HUDEP-2 (cell line): ENCODE results near the gene ITM2A.

Source experiments
- DNase-seq, 76 experiments: peaks; one replicate each; lab custom pipeline; 2025; ENCODE audit not compliant: unreplicated experiment in 76 of 76; lab: John Stamatoyannopoulos, UW

Gene ITM2A

GRCh38 chrX:79366873-79367749, at the start of gene ITM2A:
Gene ITM2A (minus strand): TSS chrX:79367334. CDS start chrX:79367215, 119 bp downstream.
- peak in 59 of 76 experiments; percentile 0 to 77 (median 16) for DNase-seq

- no peak for DNase-seq
Observed at GRCh38 chrX:79415056-79415455, 47.9 kb upstream of the ITM2A start.

GRCh38 chrX:79413963-79414362, 46.8 kb upstream of the ITM2A start:
- DNase-seq, result no peak

DNA sequence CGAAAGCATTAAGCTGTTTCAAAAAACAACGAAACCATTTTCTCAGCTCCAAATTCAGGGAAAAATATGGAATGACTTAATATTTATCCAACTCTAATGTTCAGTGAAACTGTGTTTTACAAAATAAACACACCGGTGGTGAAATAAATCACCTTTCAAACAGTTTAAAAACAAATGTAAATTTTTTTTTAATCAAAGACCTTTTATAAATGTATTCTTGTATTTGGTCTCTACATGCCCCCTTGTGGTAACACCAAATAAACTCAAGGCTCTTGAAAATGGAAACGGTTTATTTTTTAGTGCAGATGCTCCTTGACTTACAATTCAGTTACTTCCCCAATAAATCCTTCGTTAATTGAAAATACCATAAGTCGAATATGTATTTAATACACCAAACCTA, 45.8 kb upstream of the ITM2A start:
- peak in 5 of 76 experiments; percentile 0 to 5 (median 1) for DNase-seq

DNA sequence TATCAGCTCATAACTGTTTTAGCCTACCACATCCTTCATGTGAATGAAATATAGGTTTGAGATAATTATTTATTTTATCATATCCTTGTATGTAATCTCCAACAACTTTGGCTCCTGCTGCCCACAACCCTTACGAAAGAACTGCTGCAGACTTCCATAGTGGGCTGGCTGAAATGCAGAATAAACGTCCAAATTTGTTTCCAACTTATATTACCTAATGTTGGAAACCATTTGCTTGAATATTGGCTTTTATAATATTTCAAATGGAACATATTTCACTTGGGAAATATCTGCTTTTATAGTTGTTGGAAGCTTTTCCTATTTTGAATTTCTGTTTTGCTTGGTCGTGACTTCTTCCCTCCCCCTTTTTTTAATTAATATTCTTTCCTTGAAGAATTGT, 45.0 kb upstream of the ITM2A start:
- DNase-seq, result no peak

DNA sequence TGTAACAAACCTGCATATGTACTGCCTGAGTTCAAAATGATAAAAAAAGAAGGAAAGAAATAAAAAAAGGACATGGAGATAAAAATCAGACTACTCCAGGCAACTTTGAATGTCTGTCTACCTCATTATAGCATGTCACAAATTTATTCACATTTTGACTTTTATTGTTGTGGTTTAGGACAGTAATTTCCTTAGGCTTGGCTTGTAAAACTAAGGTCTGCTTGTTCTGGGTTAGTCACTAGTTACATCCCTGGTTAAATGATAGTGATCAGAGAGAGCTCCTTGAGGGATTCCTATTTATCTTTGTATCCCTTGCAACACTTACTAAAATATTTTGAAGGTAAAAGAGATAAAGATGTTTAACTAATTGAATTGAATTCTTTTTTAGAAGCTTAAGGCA, 42.5 kb upstream of the ITM2A start:
- no peak for DNase-seq

GRCh38 chrX:79408623-79409322, 41.6 kb upstream of the ITM2A start:
- peak in 2 of 76 experiments; percentile 0 for DNase-seq

- peak in 1 of 76 experiments; percentile 0 for DNase-seq
Observed at GRCh38 chrX:79400623-79401022, 33.5 kb upstream of the ITM2A start.

GRCh38 chrX:79375340-79375739, 8.2 kb upstream of the ITM2A start:
- DNase-seq, result no peak

GRCh38 chrX:79371640-79372039, 4.5 kb upstream of the ITM2A start:
- DNase-seq, result no peak

DNA sequence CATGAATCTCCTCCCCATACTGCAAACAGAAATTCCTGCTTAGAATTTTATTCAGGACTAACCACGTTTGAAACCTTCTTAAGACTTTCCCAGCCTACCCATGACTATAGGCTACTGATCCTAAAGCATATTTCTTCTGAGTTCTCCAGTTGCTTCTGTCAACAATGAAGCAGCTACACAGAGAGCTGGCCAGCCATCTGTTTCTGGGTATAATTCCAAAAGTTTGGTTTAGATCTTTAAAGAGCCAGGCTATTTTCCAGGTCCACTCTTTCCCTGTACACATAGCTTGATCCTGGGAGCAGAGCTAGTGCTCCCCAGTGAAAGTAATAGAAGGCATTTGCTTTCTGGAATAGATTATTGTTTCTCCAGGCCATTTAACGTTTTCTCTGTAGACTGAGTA, 4.0 kb upstream of the ITM2A start:
- no peak for DNase-seq

DNA sequence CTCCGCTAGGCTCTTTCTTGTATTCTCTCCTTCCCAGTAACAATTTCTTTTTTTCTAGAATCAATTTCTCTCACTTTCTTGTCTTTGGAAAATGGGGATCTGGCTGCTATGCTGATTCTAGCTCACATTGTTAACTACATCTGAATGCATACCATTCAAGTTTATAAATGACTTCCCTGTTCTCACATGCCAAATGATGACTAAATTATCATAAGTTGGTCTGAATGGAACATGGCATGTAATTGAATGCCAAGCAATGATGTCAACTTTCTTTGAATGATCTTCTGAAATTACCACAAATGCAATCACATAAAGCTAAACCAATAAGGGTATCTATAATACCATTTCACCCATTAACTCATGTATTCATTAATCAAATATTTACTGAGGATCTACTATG, 2.7 kb upstream of the ITM2A start:
- DNase-seq, result no peak

DNA sequence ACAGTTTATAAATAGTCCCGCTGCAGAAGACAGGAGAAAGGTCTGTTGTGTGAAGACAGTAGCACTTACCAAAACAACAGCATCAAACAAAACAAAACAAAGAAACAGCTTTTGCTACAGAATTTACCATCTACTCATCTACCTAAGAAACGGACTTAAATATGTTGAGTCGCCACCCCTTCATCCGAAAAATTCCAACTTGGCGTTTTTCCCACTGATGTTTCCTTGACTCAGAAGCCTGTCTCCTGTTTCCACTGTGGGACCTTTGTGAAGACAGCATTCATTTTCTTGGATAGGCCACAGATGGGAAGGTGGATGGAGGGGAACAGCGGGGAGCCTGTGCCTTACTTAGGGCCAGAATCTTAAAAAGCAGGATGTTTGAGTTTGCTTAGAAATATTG, 1.3 kb upstream of the ITM2A start:
- DNase-seq, result no peak

DNA sequence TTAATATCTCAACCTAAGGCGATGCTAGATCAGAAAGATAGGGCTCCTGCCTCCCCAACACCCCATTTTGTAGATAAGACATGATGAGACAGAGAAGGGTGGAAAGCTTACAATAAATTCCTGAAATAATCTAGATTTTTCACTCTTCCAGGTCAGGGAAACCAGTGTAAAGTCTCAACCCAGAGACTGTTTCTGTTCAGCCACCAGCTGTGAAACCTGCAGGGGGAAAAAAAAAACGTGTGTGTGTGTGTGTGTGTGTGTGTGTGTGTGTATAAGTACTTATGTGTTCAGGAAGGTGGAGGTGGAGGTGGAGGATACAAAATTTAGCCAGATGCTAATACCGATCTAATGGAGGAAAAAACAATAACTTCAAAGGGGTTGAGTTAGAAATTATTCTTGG, 773 bp upstream of the ITM2A start:
- no peak for DNase-seq

DNA sequence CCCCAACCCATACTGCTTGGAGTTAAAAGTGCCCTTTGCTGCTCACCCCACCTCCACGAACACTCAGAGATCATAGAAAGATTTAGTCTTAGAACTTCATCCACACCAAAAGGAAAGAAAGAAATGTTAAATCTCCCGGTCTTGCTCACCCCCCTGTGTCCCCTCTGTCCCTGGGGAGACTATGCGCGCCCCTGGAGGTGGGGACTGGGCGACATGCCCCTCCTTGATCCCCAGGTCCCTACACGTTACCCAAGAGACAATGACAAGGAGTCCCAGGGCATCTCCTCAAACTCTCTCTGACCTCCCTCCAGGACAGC, 620 bp downstream of the ITM2A start:
- DNase-seq, result peak in 3 of 76 experiments; percentile 0 to 1 (median 0)

GRCh38 chrX:79365591-79365990, 1.5 kb downstream of the ITM2A start:
- DNase-seq, result no peak

DNA sequence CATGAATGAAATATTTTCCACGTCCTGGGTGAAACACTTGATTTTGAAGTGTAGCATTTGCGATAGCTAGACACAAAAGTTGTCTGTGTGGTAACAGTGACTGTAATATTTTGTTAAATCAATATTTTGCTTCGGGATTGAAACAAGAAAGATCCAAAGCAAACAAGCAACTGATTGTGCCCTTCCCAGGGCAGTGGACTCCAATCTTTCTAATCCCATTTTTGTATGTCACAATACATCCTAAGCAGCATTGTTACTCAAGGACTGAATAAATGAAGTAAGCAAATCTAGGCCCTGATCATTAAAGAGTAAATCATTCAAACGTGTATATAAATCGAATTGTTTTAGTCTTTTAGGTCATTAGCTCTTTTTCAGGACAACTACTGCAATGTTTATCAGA, 2.8 kb downstream of the ITM2A start:
- DNase-seq, result no peak

DNA sequence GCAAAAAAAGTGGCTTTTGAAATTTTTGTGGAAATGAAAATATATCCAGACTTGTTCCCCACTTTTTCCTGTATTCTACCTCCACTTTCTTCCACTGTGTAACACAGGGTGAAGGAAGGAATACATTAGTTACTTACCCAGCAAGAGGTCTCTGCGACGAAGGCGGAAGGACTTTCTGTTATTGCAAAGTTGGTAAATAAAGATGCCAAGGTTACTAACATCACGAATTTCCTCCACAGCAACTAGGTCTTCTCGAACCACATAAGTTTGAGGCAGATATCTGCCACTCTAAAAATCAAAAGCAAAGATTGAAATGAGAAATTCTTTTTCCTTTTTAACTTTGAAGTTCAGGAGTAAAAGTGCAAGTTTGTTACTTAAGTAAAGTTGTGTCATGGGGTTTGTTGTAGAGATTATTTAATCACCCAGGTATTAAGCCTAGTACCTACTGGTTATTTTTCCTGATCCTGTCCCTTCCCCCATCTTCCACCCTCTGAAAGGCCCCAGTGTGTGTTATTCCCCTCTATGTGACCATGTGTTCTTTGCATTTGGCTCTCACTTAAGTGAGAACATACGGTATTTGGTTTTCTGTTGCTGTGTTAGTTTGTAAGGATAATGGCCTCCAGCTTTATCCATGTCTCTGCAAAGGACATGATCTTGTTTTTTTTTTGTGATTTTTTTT, 5.8 kb downstream of the ITM2A start:
- no peak for DNase-seq

- no peak for DNase-seq
Observed at GRCh38 chrX:79336869-79337815, 30.0 kb downstream of the ITM2A start.

GRCh38 chrX:79330022-79330421, 37.1 kb downstream of the ITM2A start:
- DNase-seq, result no peak
